ENCODE measurements around the gene SGSM2. TPM values are rescaled to one million over a fixed set of nuclear protein-coding genes. Genes with fewer than 3 reads are reported as not detected.

SGSM2 gene
- total and polyA plus RNA-seq, 2 experiments from 2014 or later = 13.7 to 52.4 TPM

GRCh38 chr17:2406903-2407790 is 69.8 kb downstream of the SGSM2 start:
- H3K27ac Mint-ChIP-seq = no peak overlapping the region
- peaks cover 6% of the 10 kb centered on the region for H3K4me1 ChIP-seq (ENCODE audit: insufficient read depth)
- no peak for ATAC-seq

More at GRCh38 chr17:2406903-2407790, 69.8 kb downstream of the SGSM2 start:
- Histone ChIP-seq H3K27me3 (ENCODE audit: insufficient read depth) (no peaks in the 10 kb centered on the region), H3K9me2 (ENCODE audit: insufficient read depth) (no peaks in the 10 kb centered on the region), H3K27ac (ENCODE audit: low read depth) (0 out of 2 replicates have a peak overlapping the region, but pooled peaks have one; percentile 39), H3K79me2 (replicated peaks; ENCODE audit: insufficient read depth) (no peaks in the 10 kb centered on the region), H3F3A (replicated peaks; ENCODE audit: low read depth) (0 out of 2 replicates have a peak, but pooled peaks cover 3% of the 10 kb centered on the region), H4K20me1 (replicated peaks; ENCODE audit: insufficient read depth) (no peaks in the 10 kb centered on the region; the same call in 1 of the 2 replicates), H3K4me3 (no peak overlapping the region), H3K4me2 (no peak overlapping the region), H3K36me3 (ENCODE audit: insufficient read depth) (no peaks in the 10 kb centered on the region), H2AFZ (no peak overlapping the region)
- no peak for TF ChIP-seq ZNF331 (CRISPR knock-in tag; IDR thresholded peaks at IDR 0.05; ENCODE audit: low read depth)
- no peak for TF ChIP-seq CTCF (conservative IDR thresholded peaks at IDR 0.05; ENCODE audit: low read depth in 2 of 2)
- no peak for TF ChIP-seq CREB1 (CRISPR knock-in tag; IDR thresholded peaks at IDR 0.05; ENCODE audit: low read depth)
- TF ChIP-seq STAT1 (IDR thresholded peaks at IDR 0.05; ENCODE audit: unreplicated experiment) = no peak
- no peak for TF ChIP-seq ETS1 (IDR thresholded peaks at IDR 0.05)
- no peak for TF ChIP-seq NANOG (IDR thresholded peaks at IDR 0.05; ENCODE audit: borderline replicate concordance)
- TF ChIP-seq JUNB (IDR thresholded peaks at IDR 0.05; ENCODE audit: unreplicated experiment) = no peak
- no peak for TF ChIP-seq ZNF114 (CRISPR knock-in tag; IDR thresholded peaks at IDR 0.05)
- no peak for TF ChIP-seq EZH2 (IDR thresholded peaks at IDR 0.05; ENCODE audit: low read depth, unreplicated experiment)
- TF ChIP-seq POLR2AphosphoS5 (IDR thresholded peaks at IDR 0.05; ENCODE audit: low read depth) = no peak
- no peak for TF ChIP-seq REST (IDR thresholded peaks at IDR 0.05; ENCODE audit: unreplicated experiment)
- no peak for TF ChIP-seq EZH2phosphoT487 (IDR thresholded peaks at IDR 0.05; ENCODE audit: unreplicated experiment)
- peaks cover 7% of the 10 kb centered on the region; the same call in 2 of the 3 replicates for H3K4me1 Mint-ChIP-seq
- no peak for DNase-seq (ENCODE audit: low spot score)
- no peaks in the 10 kb centered on the region for H3K9me3 Mint-ChIP-seq
- peaks cover 5% of the 10 kb centered on the region for H3K27me3 Mint-ChIP-seq (ENCODE audit: insufficient read depth, low read depth, poor library complexity)
- H3K36me3 Mint-ChIP-seq (ENCODE audit: low read depth) = peaks cover 7% of the 10 kb centered on the region
- no peak overlapping the region; the same call in 2 of the 3 replicates for H3K4me3 Mint-ChIP-seq
